Activated CD8-positive, alpha-beta memory T cell treated with anti-CD3 and anti-CD28 coated beads for 48 hours (primary cell): ENCODE measurements around the gene RINL.
"Not testable (repeated sequence)": the region's sequence is repeated elsewhere in the genome, so short reads cannot be mapped to it uniquely, and the experiment has no call there.

Experiments used
- DNase-seq, 3 experiments: peaks; one replicate each; pipeline ENCODE4 v3.0.0-alpha.2; 2020; ENCODE audit warnings: low read depth in 2 of 3, low spot score in 2 of 3

RINL gene

GRCh38 chr19:38878575-38879399, 712 bp upstream of the RINL start:
- no peak for DNase-seq

- no peak for DNase-seq
These were observed 2.2 kb downstream of the RINL start for GRCh38 chr19:38875656-38876395.

DNA sequence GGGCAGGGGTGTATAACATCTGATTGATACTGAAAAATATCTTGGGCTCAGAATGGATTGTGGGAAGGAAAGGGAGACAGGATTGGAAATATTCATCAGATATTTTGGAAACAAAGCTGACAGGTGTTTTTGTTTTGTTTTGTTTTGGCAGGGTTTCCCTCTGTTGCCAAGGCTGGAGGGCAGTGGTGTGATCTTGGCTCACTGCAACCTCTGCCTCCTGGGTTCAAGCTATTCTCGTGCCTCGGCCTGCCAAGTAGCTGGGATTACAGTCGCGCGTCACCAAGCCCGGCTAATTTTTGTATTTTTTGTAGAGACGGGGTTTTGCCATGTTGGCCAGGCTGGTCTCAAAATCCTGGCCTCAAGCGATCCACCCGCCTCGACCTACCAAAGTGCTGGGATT, 4.7 kb downstream of the RINL start:
- not testable (repeated sequence) for DNase-seq

GRCh38 chr19:38870612-38871011, 7.5 kb downstream of the RINL start:
- no peak for DNase-seq

GRCh38 chr19:38869836-38870607, 8.1 kb downstream of the RINL start:
- peak; percentile 80 to 86 (median 84) for DNase-seq

- DNase-seq: no peak
These were observed 8.8 kb downstream of the RINL start for GRCh38 chr19:38869160-38869835.

DNA sequence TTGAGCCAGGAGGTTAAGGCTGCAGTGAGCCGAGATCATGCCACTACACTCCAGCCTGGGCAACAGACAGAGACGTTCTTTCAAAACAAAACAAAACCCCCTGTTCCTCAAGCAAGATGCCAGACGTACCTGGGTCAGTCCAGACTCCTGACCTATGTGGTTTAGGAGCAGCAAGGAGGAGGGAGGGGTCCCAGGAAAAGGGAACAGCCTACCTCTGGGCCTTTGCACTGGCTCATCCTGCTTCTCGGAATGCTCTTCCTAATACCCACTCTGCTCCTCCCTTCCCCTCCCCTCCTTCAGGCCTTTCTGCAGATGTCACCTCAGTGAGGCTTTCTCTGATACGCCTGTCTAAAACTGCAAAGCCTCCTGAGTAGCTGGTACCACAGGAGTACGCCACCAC, 9.5 kb downstream of the RINL start:
- DNase-seq: no peak

GRCh38 chr19:38867171-38867780, 10.8 kb downstream of the RINL start:
- no peak for DNase-seq

GRCh38 chr19:38862321-38863059, 15.6 kb downstream of the RINL start:
- DNase-seq: no peak

- no peak for DNase-seq
These were observed 16.7 kb downstream of the RINL start for GRCh38 chr19:38861368-38861767.

DNA sequence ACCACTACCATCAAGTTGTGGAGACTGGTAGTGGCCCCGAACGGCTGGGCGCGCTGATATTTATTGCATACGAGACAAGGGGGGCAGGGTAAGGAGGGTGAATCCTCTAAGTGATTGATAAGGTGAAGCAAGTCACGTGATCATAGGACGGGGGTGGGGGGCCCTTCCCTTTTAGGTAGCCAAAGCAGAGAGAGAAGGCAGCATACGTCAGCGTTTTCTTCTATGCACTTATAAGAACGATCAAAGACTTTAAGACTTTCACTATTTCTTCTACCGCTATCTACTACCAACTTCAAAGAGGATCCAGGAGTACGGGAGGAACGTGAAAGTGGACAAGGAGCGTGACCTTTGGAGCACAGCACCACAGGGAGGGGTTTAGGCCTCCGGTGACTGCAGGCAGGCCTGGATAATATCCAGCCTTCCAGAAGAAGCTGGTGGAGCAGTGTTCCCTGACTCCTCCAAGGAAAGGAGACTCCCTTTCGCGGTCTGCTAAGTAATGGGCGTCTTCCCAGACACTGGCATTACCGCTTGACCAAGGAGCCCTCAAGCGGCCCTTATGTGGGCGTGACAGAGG, 18.4 kb downstream of the RINL start:
- not testable (repeated sequence) for DNase-seq

DNA sequence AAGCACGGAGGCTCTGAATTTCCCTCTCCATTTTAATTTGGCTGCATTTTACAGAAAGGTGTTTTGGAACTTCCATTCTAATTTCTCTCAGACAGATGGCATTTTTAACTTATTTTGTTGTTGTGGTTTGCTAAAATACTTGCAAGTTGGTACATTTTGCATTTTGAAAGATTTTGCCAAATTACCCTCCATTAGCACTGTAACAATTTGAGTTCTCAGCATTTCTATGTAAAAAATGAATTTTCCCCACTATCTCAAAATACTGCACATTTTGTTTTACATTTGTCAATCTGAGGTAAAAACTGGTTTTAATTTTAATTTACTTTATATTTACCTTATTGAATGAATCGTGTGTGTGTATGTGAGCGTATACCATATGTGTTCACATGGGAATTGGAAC, 21.3 kb downstream of the RINL start:
- no peak for DNase-seq

- not testable (repeated sequence) for DNase-seq
These were observed 22.3 kb downstream of the RINL start for GRCh38 chr19:38855751-38856150.

DNA sequence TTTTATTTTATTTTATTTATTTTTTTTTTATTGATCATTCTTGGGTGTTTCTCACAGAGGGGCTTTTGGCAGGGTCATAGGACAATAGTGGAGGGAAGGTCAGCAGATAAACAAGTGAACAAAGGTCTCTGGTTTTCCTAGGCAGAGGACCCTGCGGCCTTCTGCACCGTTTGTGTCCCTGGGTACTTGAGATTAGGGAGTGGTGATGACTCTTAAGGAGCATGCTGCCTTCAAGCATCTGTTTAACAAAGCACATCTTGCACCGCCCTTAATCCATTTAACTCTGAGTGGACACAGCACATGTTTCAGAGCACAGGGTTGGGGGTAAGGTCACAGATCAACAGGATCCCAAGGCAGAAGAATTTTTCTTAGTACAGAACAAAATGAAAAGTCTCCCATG, 23.1 kb downstream of the RINL start:
- not testable (repeated sequence) for DNase-seq

- no peak for DNase-seq
These were observed 24.9 kb downstream of the RINL start for GRCh38 chr19:38853214-38853613.

- DNase-seq: no peak
These were observed 25.6 kb downstream of the RINL start for GRCh38 chr19:38852231-38853044.

DNA sequence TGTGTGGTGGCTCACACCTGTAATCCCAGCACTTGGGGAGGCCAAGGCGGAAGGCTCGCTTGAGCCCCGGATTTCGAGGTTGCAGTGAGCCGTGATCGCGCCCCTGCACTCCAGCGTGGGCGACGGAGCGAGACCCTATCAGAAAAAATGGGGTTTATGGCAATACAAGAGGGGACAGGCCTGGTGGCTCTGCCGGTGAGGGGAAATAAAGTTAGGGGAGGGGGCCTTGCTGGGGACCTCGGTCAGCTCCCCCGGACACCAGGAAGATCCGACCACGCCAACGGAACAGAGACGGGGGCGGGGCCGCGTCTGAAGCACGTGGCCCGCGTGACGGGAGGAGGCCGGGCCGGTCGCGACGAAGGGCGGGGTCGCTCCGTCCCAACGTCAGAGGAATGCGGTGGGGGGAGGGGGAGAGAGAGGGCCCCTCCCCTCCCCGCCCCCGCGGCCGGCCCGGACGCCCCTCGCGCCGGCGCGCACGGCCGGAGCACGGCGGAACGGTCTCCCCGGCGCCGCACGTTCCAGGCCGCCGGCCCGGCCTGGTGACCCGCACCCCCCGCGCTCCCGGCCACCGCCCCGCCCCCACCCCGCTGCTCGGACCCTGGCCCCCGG, 26.3 kb downstream of the RINL start:
- peak; percentile 75 to 84 (median 80) for DNase-seq

GRCh38 chr19:38850976-38851621, 27.0 kb downstream of the RINL start:
- DNase-seq: no peak
